OCI-LY3 (cell line): ENCODE data around the gene BAZ1B.

Experiments
- H2AFZ ChIP-seq: fragments of 200-600, 300-600 bp; shearing (Covaris generic); 2 replicates; pipeline ENCODE4 v1.6.0; 2014; ENCODE audit warnings: antibody characterized with exemption, low read depth, low read length
- H3K27ac ChIP-seq: fragments of 200-600, 300-600 bp; sonication (generic); 2 replicates; pipeline ENCODE4 v1.5.1; 2014; ENCODE audit warnings: mild to moderate bottlenecking, low read length, moderate library complexity, mixed read lengths
- H3K27me3 ChIP-seq: fragments of 200-600, 300-600 bp; sonication (generic); 2 replicates; pipeline ENCODE4 v1.6.1; 2014; ENCODE audit warnings: low read depth, low read length, mixed read lengths
- H3K36me3 ChIP-seq: fragments of 200-600, 300-600 bp; sonication (generic); replicated peaks from 2 replicates; pipeline ENCODE3; 2014; ENCODE audit warnings: low read depth, low read length, mixed read lengths
- H3K4me1 ChIP-seq: fragments of 300-600, 200-600 bp; sonication (generic); 2 replicates; pipeline ENCODE4 v1.6.1; 2014; ENCODE audit warnings: low read length, mixed read lengths
- H3K4me2 ChIP-seq: fragments of 200-600, 300-600 bp; sonication (generic); 2 replicates; pipeline ENCODE4 v1.6.1; 2014; ENCODE audit warnings: low read length, mixed read lengths
- H3K4me3 ChIP-seq: fragments of 300-600, 200-600 bp; sonication (generic); 2 replicates; pipeline ENCODE4 v1.5.1; 2014; ENCODE audit warnings: antibody characterized with exemption, mild to moderate bottlenecking, low read length, moderate library complexity
- H3K79me2 ChIP-seq: fragments of 300-600, 200-600 bp; shearing (Covaris generic); 2 replicates; pipeline ENCODE4 v1.6.1; 2014; ENCODE audit warnings: mild to moderate bottlenecking, low read length, mixed read lengths
- H3K9ac ChIP-seq: fragments of 300-600, 200-600 bp; shearing (Covaris generic); 2 replicates; pipeline ENCODE4 v1.6.0; 2014; ENCODE audit warnings: mild to moderate bottlenecking, low read length, moderate library complexity
- H3K9me3 ChIP-seq: fragments of 200-600, 300-600 bp; shearing (Covaris generic); 2 replicates; pipeline ENCODE4 v1.6.1; 2014; ENCODE audit warnings: low read length, mixed read lengths; ENCODE audit not compliant: insufficient read depth
- H4K20me1 ChIP-seq: fragments of 200-600, 300-600 bp; sonication (generic); 2 replicates; pipeline ENCODE4 v1.6.1; 2016; ENCODE audit warnings: low read length, mixed read lengths; ENCODE audit not compliant: insufficient read depth
- CTCF ChIP-seq: fragments of 200-600, 300-600 bp; sonication (generic); IDR thresholded peaks from 2 replicates; pipeline ENCODE4 v1.5.1; 2014; ENCODE audit warnings: antibody characterized with exemption, low read length, low read depth
- EZH2phosphoT487 ChIP-seq: fragments of 200-600 bp; shearing (Covaris generic); IDR thresholded peaks from 2 replicates; pipeline ENCODE4 v1.6.1; 2018; ENCODE audit warnings: antibody characterized with exemption, mixed run types, low read depth

The BAZ1B gene

GRCh38 chr7:73439410-73439704, 82.7 kb downstream of the BAZ1B start:
- H3K27ac ChIP-seq, result no peak overlapping the region

DNA sequence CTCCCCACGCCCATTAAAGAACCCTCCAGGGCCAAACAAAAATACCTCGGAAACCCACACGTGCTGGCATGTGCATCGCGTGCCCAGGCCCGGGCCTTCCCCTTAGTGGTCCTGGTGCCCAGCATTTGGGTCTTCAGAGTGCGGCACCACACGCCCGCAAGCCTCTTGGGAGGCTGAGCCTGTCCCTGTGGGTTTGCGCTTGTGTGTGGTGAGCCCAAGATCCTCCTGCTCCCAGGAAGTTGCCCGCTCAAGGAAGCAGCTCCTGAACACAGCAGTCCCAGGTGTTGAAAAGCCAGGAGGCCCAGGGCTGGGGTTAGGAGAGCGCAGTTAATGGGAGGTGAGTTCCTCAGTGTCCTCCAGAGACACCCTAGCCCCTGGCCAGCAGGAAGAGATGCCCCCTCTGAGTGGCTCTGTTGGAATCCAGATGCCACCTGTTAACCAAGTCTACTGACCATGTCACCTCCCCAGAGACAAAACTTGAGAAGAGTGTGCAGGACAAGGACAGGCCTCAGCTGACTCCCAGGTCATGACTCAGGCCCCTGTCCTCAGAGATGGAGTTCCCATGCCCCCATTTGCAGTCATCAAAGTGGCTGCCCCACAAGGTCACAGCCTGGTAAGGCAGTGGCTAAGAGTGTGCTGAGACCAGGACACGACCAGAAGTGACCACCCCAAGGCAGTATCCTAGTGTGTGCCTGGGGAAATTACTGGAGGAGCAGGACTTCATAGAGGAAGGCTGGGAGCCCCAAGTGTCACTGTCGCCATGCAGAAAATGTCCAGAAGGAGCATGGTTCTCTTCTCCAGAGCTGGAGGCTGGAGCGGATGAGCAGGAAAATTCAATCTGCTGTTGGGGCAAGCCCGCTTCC, 83.3 kb downstream of the BAZ1B start:
- TF ChIP-seq EZH2phosphoT487 (no peak), CTCF (no peak)
- no peaks in the 10 kb centered on the region for H3K9me3 ChIP-seq
- H3K4me2 ChIP-seq, result no peak overlapping the region
- no peak overlapping the region for H3K9ac ChIP-seq
- H2AFZ ChIP-seq, result no peak overlapping the region
- H3K27me3 ChIP-seq, result no peaks in the 10 kb centered on the region
- H3K27ac ChIP-seq, result no peak overlapping the region
- H3K79me2 ChIP-seq, result no peaks in the 10 kb centered on the region
- H3K4me1 ChIP-seq, result no peaks in the 10 kb centered on the region
- no peaks in the 10 kb centered on the region; the same call in 1 of the 2 replicates for H4K20me1 ChIP-seq
- H3K36me3 ChIP-seq, result peaks cover 20% of the 10 kb centered on the region
- H3K4me3 ChIP-seq, result no peak overlapping the region

More at GRCh38 chr7:73439410-73439704, 82.7 kb downstream of the BAZ1B start:
- Histone ChIP-seq H3K79me2 (no peaks in the 10 kb centered on the region), H3K4me3 (no peak overlapping the region), H3K27me3 (no peaks in the 10 kb centered on the region), H4K20me1 (no peaks in the 10 kb centered on the region; the same call in 1 of the 2 replicates), H2AFZ (no peak overlapping the region), H3K36me3 (peaks cover 25% of the 10 kb centered on the region), H3K4me1 (no peaks in the 10 kb centered on the region), H3K9me3 (no peaks in the 10 kb centered on the region), H3K4me2 (no peak overlapping the region), H3K9ac (no peak overlapping the region)
- TF ChIP-seq CTCF (no peak), EZH2phosphoT487 (no peak)

GRCh38 chr7:73437621-73438416, 84.3 kb downstream of the BAZ1B start:
- Histone ChIP-seq H3K4me1 (no peaks in the 10 kb centered on the region), H3K27ac (no peak overlapping the region), H3K4me3 (no peak overlapping the region), H2AFZ (no peak overlapping the region), H4K20me1 (no peaks in the 10 kb centered on the region; the same call in 1 of the 2 replicates), H3K79me2 (no peaks in the 10 kb centered on the region), H3K4me2 (no peak overlapping the region), H3K9ac (no peak overlapping the region), H3K9me3 (no peaks in the 10 kb centered on the region), H3K36me3 (peaks cover 10% of the 10 kb centered on the region), H3K27me3 (no peaks in the 10 kb centered on the region)
- TF ChIP-seq EZH2phosphoT487 (no peak), CTCF (no peak)

DNA sequence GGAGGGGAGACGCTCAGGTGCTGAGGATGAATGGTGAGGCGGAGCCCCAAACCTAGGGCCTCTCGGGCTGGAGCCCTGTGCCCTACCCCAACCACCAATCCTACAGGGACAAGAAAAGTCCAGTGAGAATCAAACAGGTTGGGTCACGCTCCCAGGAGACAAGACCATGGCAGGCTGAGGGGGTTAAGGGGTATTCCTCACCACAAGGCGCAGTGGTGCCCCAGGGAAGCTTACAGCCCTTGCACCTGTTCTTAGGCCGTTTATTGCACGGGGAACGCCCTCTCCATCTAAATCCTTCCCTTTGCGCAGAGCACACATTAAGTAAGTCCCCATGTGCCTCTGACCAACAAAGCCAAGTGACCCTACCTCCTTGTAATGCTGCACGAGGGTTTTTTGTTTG, 85.0 kb downstream of the BAZ1B start:
- no peaks in the 10 kb centered on the region for H3K79me2 ChIP-seq
- H3K27ac ChIP-seq, result no peak overlapping the region
- TF ChIP-seq CTCF (no peak), EZH2phosphoT487 (no peak)
- no peaks in the 10 kb centered on the region for H3K27me3 ChIP-seq
- H3K4me1 ChIP-seq, result no peaks in the 10 kb centered on the region
- H4K20me1 ChIP-seq, result no peaks in the 10 kb centered on the region
- H2AFZ ChIP-seq, result no peak overlapping the region
- H3K9me3 ChIP-seq, result no peaks in the 10 kb centered on the region
- no peak overlapping the region for H3K4me3 ChIP-seq
- H3K9ac ChIP-seq, result no peak overlapping the region
- no peak overlapping the region for H3K4me2 ChIP-seq
- H3K36me3 ChIP-seq, result peaks cover 3% of the 10 kb centered on the region
